ENCODE data around the gene PDILT. TPM values are rescaled to one million over a fixed set of nuclear protein-coding genes. Genes with fewer than 3 reads are reported as not detected.

PDILT gene
- total and polyA plus RNA-seq, 9 of the 15 experiments (the other 6 are each of a cell fraction or from before 2014, with no cell fraction given): not detected

GRCh38 chr16:20409398-20410120, 5.0 kb upstream of the PDILT start, which contains the start of gene ACSM5:
Gene ACSM5 (plus strand): TSS chr16:20409534. CDS start chr16:20411485, 1,951 bp downstream.
- no peak for FAIRE-seq
- intact Hi-C loops (cut with micrococcal nuclease) (no loop called here), in situ Hi-C loops (cut with MboI) (no loop called here)
- Histone ChIP-seq H3K4me2 (ENCODE audit: insufficient read depth, low read length) (no peak within 1 kb of the TSS), H3K36me3 (ENCODE audit: control insufficient read depth, insufficient read depth, low read length) (no peaks in the 10 kb centered on the region), H2AFZ (ENCODE audit: low read depth, low read length) (no peak within 1 kb of the TSS; the same call in 1 of the 2 replicates), H4K20me1 (replicated peaks; ENCODE audit: control insufficient read depth, insufficient read depth, low read length) (no peaks in the 10 kb centered on the region), H3K4me1 (replicated peaks in 1 of 2; ENCODE audit: control insufficient read depth in 2 of 2, insufficient read depth in 2 of 2, low read length in 2 of 2) (no peaks in the 10 kb centered on the region; a peak in 1 of 5 replicates), H3K27me3 (ENCODE audit: control insufficient read depth in 2 of 2, insufficient read depth in 2 of 2, low read length in 2 of 2) (peaks cover 2 to 11% of the 10 kb centered on the region in 2 experiments; a peak in 3 of 5 replicates), H3K9me3 (replicated peaks; ENCODE audit: control insufficient read depth, insufficient read depth, low read depth, low read length) (no peaks in the 10 kb centered on the region), H3K9ac (ENCODE audit: insufficient read depth in 1 of 2, low read depth in 2 of 2, low read length in 2 of 2) (no peak within 1 kb of the TSS), H3K9me1 (ENCODE audit: control insufficient read depth, insufficient read depth, low read length) (no peaks in the 10 kb centered on the region), H3K79me2 (ENCODE audit: control insufficient read depth, insufficient read depth, low read length) (no peaks in the 10 kb centered on the region), H3K27ac (ENCODE audit: extremely low read depth, low read depth, low read length) (no peak within 1 kb of the TSS), H3K4me3 (no peak within 1 kb of the TSS)
- 15% methylated on average over 2 of the region's 6 CpGs for WGBS (ENCODE audit: insufficient coverage, low coverage, missing lambda C conversion rate)
- TF ChIP-seq POLR2AphosphoS2 (IDR thresholded peaks at IDR 0.05; ENCODE audit: low read length): no peak
- TF ChIP-seq ZNF778 (CRISPR knock-in tag; IDR thresholded peaks at IDR 0.05): no peak
- TF ChIP-seq ZNF668 (CRISPR knock-in tag; IDR thresholded peaks at IDR 0.05): no peak
- TF ChIP-seq NR1H2 (CRISPR knock-in tag; IDR thresholded peaks at IDR 0.05): no peak
- CTCF ChIA-PET (ENCODE audit: low intra/inter-chr PET ratio): no interaction called here
- no TSS peak for BruUV-seq (replicated peaks)
- DNase-seq (ENCODE audit: extremely low read depth in 1 of 4, low spot score in 3 of 4): peak in 1 of 4 experiments; percentile 6
- POLR2A ChIA-PET: no interaction called here
- ATAC-seq: no peak

- Histone ChIP-seq H3K36me3 (ENCODE audit: control insufficient read depth, insufficient read depth, low read length) (no peaks in the 10 kb centered on the region), H4K20me1 (replicated peaks; ENCODE audit: control insufficient read depth, insufficient read depth, low read length) (peaks cover 4% of the 10 kb centered on the region; the same call in 1 of the 2 replicates), H3K4me3 (no peak overlapping the region), H3K4me2 (ENCODE audit: insufficient read depth, low read length) (no peak overlapping the region), H2AFZ (ENCODE audit: low read depth, low read length) (no peak overlapping the region), H3K4me1 (replicated peaks in 1 of 2; ENCODE audit: control insufficient read depth in 2 of 2, insufficient read depth in 2 of 2, low read length in 2 of 2) (no peaks in the 10 kb centered on the region), H3K9ac (ENCODE audit: insufficient read depth in 1 of 2, low read depth in 2 of 2, low read length in 2 of 2) (no peak overlapping the region), H3K27ac (ENCODE audit: extremely low read depth, low read depth, low read length) (no peak overlapping the region), H3K79me2 (ENCODE audit: control insufficient read depth, insufficient read depth, low read length) (no peaks in the 10 kb centered on the region), H3K9me3 (replicated peaks; ENCODE audit: control insufficient read depth, insufficient read depth, low read depth, low read length) (no peaks in the 10 kb centered on the region), H3K27me3 (ENCODE audit: control insufficient read depth in 2 of 2, insufficient read depth in 2 of 2, low read length in 2 of 2) (peaks cover 2 to 37% of the 10 kb centered on the region in 2 experiments; a peak in 3 of 5 replicates), H3K9me1 (ENCODE audit: control insufficient read depth, insufficient read depth, low read length) (no peaks in the 10 kb centered on the region)
- intact Hi-C loops (cut with micrococcal nuclease) (no loop called here), in situ Hi-C loops (cut with MboI) (no loop called here)
- no TSS peak for BruUV-seq (replicated peaks)
- no peak for DNase-seq (ENCODE audit: extremely low read depth in 1 of 4, low spot score in 3 of 4)
- ATAC-seq: no peak
- POLR2A ChIA-PET: interaction anchor here (0.7 kb wide), 1 partner anchor 403 kb away, joined by 3 read pairs; the partner anchor contains the start of genes ERI2 and REXO5
- 0% methylated on average over 1 of the region's 2 CpGs for WGBS (ENCODE audit: insufficient coverage, low coverage, missing lambda C conversion rate)
- FAIRE-seq: no peak
- CTCF ChIA-PET (ENCODE audit: low intra/inter-chr PET ratio): no interaction called here
- TF ChIP-seq STAT5B (CRISPR knock-in tag; IDR thresholded peaks at IDR 0.05): no peak
These were observed 1.9 kb downstream of the PDILT start for GRCh38 chr16:20402651-20403050.
